Astrocyte (in vitro differentiated cells and primary cell): Measurements from ENCODE around the gene RBM38.

Experiments used
- CTCF ChIP-seq: IDR thresholded peaks from 2 replicates; pipeline ENCODE4 v1.5.1; 2011; ENCODE audit warnings: low read depth, mild to moderate bottlenecking, inconsistent platforms, low read length, moderate library complexity; ENCODE audit not compliant: insufficient read depth
- EZH2 ChIP-seq: IDR thresholded peaks from 2 replicates; pipeline ENCODE4 v1.6.1; 2012; ENCODE audit warnings: mild to moderate bottlenecking, low read length, inconsistent platforms; ENCODE audit not compliant: insufficient read depth

GRCh38 chr20:57412347-57413029 is 21.3 kb downstream of the RBM38 start:
- TF ChIP-seq EZH2 (no peak), CTCF (no peak)
